ENCODE results near the gene PARP12.

DNA sequence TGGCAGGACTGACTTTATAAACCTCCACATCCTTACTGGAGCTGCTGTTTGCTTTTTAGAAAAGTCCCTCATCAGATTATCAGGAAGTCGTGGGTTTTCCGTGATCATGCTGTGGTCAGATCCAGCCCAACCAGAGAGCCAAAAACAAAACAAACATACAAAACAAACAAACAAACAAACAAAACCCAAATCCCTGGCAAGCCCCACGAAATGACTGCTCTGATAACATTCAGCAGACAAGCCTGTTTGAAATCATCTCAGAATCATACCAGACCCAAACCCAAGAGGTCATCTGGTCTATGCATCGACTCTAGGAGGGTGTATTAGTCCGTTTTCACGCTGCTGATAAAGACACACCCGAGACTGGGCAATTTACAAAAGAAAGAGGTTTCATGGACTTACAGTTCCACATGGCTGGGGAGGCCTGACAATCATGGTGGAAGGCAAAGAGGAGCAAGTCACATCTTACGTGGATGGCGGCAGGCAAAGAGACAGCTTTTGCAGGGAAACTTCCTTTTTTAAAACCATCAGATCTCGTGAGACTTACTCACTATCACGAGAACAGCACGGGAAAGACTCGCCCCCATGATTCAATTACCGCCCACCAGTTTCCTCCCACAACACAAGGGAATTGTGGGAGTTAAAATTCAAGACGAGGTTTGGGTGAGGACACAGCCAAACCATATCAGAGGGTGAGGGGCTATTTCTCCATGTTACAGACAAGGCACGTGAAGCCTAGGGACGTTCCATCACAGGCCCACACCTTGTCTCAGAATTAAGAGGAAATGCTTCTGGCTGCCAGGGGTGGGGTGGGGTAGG, 85.7 kb downstream of the PARP12 start:
- TF ChIP-seq, protein P1, sequence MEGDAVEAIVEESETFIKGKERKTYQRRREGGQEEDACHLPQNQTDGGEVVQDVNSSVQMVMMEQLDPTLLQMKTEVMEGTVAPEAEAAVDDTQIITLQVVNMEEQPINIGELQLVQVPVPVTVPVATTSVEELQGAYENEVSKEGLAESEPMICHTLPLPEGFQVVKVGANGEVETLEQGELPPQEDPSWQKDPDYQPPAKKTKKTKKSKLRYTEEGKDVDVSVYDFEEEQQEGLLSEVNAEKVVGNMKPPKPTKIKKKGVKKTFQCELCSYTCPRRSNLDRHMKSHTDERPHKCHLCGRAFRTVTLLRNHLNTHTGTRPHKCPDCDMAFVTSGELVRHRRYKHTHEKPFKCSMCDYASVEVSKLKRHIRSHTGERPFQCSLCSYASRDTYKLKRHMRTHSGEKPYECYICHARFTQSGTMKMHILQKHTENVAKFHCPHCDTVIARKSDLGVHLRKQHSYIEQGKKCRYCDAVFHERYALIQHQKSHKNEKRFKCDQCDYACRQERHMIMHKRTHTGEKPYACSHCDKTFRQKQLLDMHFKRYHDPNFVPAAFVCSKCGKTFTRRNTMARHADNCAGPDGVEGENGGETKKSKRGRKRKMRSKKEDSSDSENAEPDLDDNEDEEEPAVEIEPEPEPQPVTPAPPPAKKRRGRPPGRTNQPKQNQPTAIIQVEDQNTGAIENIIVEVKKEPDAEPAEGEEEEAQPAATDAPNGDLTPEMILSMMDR (optimal IDR thresholded peaks at IDR 0.05 in 1 of 3, IDR thresholded peaks at IDR 0.05 in 1 of 3, conservative IDR thresholded peaks at IDR 0.05 in 1 of 3; ENCODE audit: extremely low read depth in 1 of 3, insufficient read depth in 2 of 3, low read length in 3 of 3) = no peak
- TF ChIP-seq EZH2 (IDR thresholded peaks at IDR 0.05; ENCODE audit: low read length) = no peak

Measured in keratinocyte (primary cell).